SK-MEL-5 (cell line): ENCODE data around the gene NTSR2. TPM values are rescaled to one million over a fixed set of nuclear protein-coding genes. Genes with fewer than 3 reads are reported as not detected.

Experiments
- DNase-seq: peaks from one replicate; pipeline ENCODE4 v3.0.0-alpha.2; 2016; ENCODE audit warnings: low read depth, low spot score
- in situ Hi-C: cut with HindIII; loops from 2 replicates; pipeline ENCODE4 v1.10.0; 2016; ENCODE audit warnings: low sequenced_read_pairs, high pct_unique_total_duplicates, low pct_unique_long_range_greater_than_20kb
- total RNA-seq: library from RNA; depleted of rRNA; stranded (reverse); fragments of >200 nt; shearing (Covaris generic); gene quantifications from 2 replicates; pipeline ENCODE4 v1.2.3, GENCODE V29; 2014

Gene NTSR2
- total RNA-seq, 1 experiment from 2014 or later = not detected

- in situ Hi-C loops = loop anchor here (25.0 kb wide), 1 partner anchor 103 kb away; no protein-coding TSS in a partner anchor
- DNase-seq = no peak
Observed at GRCh38 chr2:11683966-11684365, 14.0 kb upstream of the NTSR2 start.

GRCh38 chr2:11683476-11683875 is 13.5 kb upstream of the NTSR2 start:
- no peak for DNase-seq
- in situ Hi-C loops = loop anchor here (25.0 kb wide), 1 partner anchor 104 kb away; no protein-coding TSS in a partner anchor

- in situ Hi-C loops = loop anchor here (25.0 kb wide), 1 partner anchor 105 kb away; no protein-coding TSS in a partner anchor
- DNase-seq = no peak
Observed at GRCh38 chr2:11682590-11682915, 12.6 kb upstream of the NTSR2 start.

- in situ Hi-C loops = loop anchor here (25.0 kb wide), 1 partner anchor 105 kb away; no protein-coding TSS in a partner anchor
- peak; percentile 69 for DNase-seq
Observed at GRCh38 chr2:11681722-11682589, 12.0 kb upstream of the NTSR2 start.

GRCh38 chr2:11680901-11681721 is 11.1 kb upstream of the NTSR2 start:
- DNase-seq = no peak
- in situ Hi-C loops = loop anchor here (25.0 kb wide), 1 partner anchor 106 kb away; no protein-coding TSS in a partner anchor

- in situ Hi-C loops = loop anchor here (25.0 kb wide), 1 partner anchor 107 kb away; no protein-coding TSS in a partner anchor
- no peak for DNase-seq
Observed at GRCh38 chr2:11680182-11680900, 10.3 kb upstream of the NTSR2 start.

GRCh38 chr2:11679486-11680181 is 9.6 kb upstream of the NTSR2 start:
- DNase-seq = no peak
- in situ Hi-C loops = loop anchor here (25.0 kb wide), 1 partner anchor 108 kb away; no protein-coding TSS in a partner anchor

- no peak for DNase-seq
- in situ Hi-C loops = loop anchor here (25.0 kb wide), 1 partner anchor 108 kb away; no protein-coding TSS in a partner anchor
Observed at GRCh38 chr2:11679016-11679415, 9.0 kb upstream of the NTSR2 start.

GRCh38 chr2:11678306-11678960 is 8.4 kb upstream of the NTSR2 start:
- DNase-seq = no peak
- in situ Hi-C loops = loop anchor here (25.0 kb wide), 1 partner anchor 109 kb away; no protein-coding TSS in a partner anchor

GRCh38 chr2:11677136-11678055 is 7.4 kb upstream of the NTSR2 start:
- no peak for DNase-seq
- in situ Hi-C loops = loop anchor here (25.0 kb wide), 1 partner anchor 110 kb away; no protein-coding TSS in a partner anchor

GRCh38 chr2:11676640-11677039 is 6.6 kb upstream of the NTSR2 start:
- in situ Hi-C loops = loop anchor here (25.0 kb wide), 1 partner anchor 111 kb away; no protein-coding TSS in a partner anchor
- peak; percentile 33 for DNase-seq

- in situ Hi-C loops = loop anchor here (25.0 kb wide), 1 partner anchor 112 kb away; no protein-coding TSS in a partner anchor
- DNase-seq = no peak
Observed at GRCh38 chr2:11675423-11676112, 5.6 kb upstream of the NTSR2 start.

- in situ Hi-C loops = loop anchor here (25.0 kb wide), 1 partner anchor 112 kb away; no protein-coding TSS in a partner anchor
- no peak for DNase-seq
Observed at GRCh38 chr2:11674983-11675382, 5.0 kb upstream of the NTSR2 start.

- DNase-seq = no peak
- in situ Hi-C loops = no loop called here
Observed at GRCh38 chr2:11672407-11672806, 2.4 kb upstream of the NTSR2 start.
